SU-DHL-6 (cell line): ENCODE data around the gene KLK2.

ENCODE experiments used
- H2AFZ ChIP-seq: fragments of 200-600 bp; sonication (generic); 2 replicates; pipeline ENCODE4 v1.6.1; 2014; ENCODE audit warnings: low read depth, mild to moderate bottlenecking, moderate library complexity, mixed read lengths, antibody characterized with exemption, low read length; ENCODE audit not compliant: severe bottlenecking
- H3F3A ChIP-seq: fragments of 200-600 bp; shearing (Covaris generic); 2 replicates; pipeline ENCODE4 v1.6.0; 2016; ENCODE audit warnings: antibody characterized with exemption, mild to moderate bottlenecking; ENCODE audit not compliant: insufficient read depth
- H3K27ac ChIP-seq: fragments of 200-600 bp; sonication (generic); 2 replicates; pipeline ENCODE4 v1.5.1; 2016; ENCODE audit warnings: low read depth, mild to moderate bottlenecking, low read length, moderate library complexity, mixed read lengths
- H3K27me3 ChIP-seq: fragments of 200-600 bp; sonication (generic), shearing (Covaris generic); 2 replicates; pipeline ENCODE4 v1.6.0; 2014; ENCODE audit warnings: mild to moderate bottlenecking, low read length
- H3K36me3 ChIP-seq: fragments of 200-600 bp; sonication (generic); 2 replicates; pipeline ENCODE4 v1.6.1; 2014; ENCODE audit warnings: mild to moderate bottlenecking, low read length, mixed read lengths
- H3K4me2 ChIP-seq: fragments of 300-600, 200-600 bp; shearing (Covaris generic), sonication (generic); 2 replicates; pipeline ENCODE4 v1.6.0; 2014; ENCODE audit warnings: low read length, low read depth, mild to moderate bottlenecking; ENCODE audit not compliant: poor library complexity, severe bottlenecking
- H3K4me3 ChIP-seq: fragments of 200-600 bp; sonication (generic); 2 replicates; pipeline ENCODE4 v1.5.1; 2014; ENCODE audit warnings: antibody characterized with exemption, low read length, mild to moderate bottlenecking, mixed read lengths; ENCODE audit not compliant: insufficient read depth, poor library complexity, severe bottlenecking
- H3K79me2 ChIP-seq: fragments of 200-600 bp; sonication (generic); 2 replicates; pipeline ENCODE4 v1.6.1; 2014; ENCODE audit warnings: mild to moderate bottlenecking, low read length, moderate library complexity; ENCODE audit not compliant: insufficient read depth
- H3K9ac ChIP-seq: fragments of 200-600 bp; sonication (generic); 2 replicates; pipeline ENCODE4 v1.7.0; 2014; ENCODE audit warnings: mild to moderate bottlenecking, low read length
- H3K9me2 ChIP-seq: fragments of 200-600 bp; sonication (generic); replicated peaks from 2 replicates; pipeline ENCODE4 v1.6.1; 2014; ENCODE audit warnings: low read length; ENCODE audit not compliant: insufficient read depth
- H3K9me3 ChIP-seq: fragments of 200-600 bp; sonication (generic); 2 replicates; pipeline ENCODE4 v1.6.1; 2014; ENCODE audit warnings: low read length, mixed read lengths; ENCODE audit not compliant: insufficient read depth
- H4K20me1 ChIP-seq: fragments of 200-600 bp; sonication (generic); 2 replicates; pipeline ENCODE4 v1.6.1; 2014; ENCODE audit warnings: low read depth, mild to moderate bottlenecking, antibody characterized with exemption, low read length, moderate library complexity, mixed read lengths
- EZH2phosphoT487 ChIP-seq: fragments of 200-600 bp; sonication (generic), shearing (Covaris generic); conservative IDR thresholded peaks from 2 replicates; pipeline ENCODE4 v1.6.1; 2018; ENCODE audit warnings: mild to moderate bottlenecking, antibody characterized with exemption, low read length, moderate library complexity, mixed read lengths
- TF ChIP-seq, protein P1 (sequence below): fragments of 200-600 bp; sonication (generic); IDR thresholded peaks from one replicate; pipeline ENCODE4 v1.5.1; 2017; ENCODE audit warnings: antibody characterized with exemption, mild to moderate bottlenecking, low read length, moderate library complexity; ENCODE audit not compliant: insufficient read depth, poor library complexity, severe bottlenecking

KLK2 gene

GRCh38 chr19:50889638-50890037, 16.4 kb downstream of the KLK2 start:
- no peak overlapping the region for H3K9ac ChIP-seq
- H3K9me2 ChIP-seq: no peaks in the 10 kb centered on the region
- H3K4me3 ChIP-seq: no peak overlapping the region
- H3K4me2 ChIP-seq: no peak overlapping the region
- no peaks in the 10 kb centered on the region for H3K36me3 ChIP-seq
- H3K27me3 ChIP-seq: no peaks in the 10 kb centered on the region
- TF ChIP-seq EZH2phosphoT487: no peak
- TF ChIP-seq, protein P1, sequence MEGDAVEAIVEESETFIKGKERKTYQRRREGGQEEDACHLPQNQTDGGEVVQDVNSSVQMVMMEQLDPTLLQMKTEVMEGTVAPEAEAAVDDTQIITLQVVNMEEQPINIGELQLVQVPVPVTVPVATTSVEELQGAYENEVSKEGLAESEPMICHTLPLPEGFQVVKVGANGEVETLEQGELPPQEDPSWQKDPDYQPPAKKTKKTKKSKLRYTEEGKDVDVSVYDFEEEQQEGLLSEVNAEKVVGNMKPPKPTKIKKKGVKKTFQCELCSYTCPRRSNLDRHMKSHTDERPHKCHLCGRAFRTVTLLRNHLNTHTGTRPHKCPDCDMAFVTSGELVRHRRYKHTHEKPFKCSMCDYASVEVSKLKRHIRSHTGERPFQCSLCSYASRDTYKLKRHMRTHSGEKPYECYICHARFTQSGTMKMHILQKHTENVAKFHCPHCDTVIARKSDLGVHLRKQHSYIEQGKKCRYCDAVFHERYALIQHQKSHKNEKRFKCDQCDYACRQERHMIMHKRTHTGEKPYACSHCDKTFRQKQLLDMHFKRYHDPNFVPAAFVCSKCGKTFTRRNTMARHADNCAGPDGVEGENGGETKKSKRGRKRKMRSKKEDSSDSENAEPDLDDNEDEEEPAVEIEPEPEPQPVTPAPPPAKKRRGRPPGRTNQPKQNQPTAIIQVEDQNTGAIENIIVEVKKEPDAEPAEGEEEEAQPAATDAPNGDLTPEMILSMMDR: no peak
- no peaks in the 10 kb centered on the region for H3K79me2 ChIP-seq
- H4K20me1 ChIP-seq: no peaks in the 10 kb centered on the region
- no peaks in the 10 kb centered on the region for H3F3A ChIP-seq
- no peak overlapping the region for H2AFZ ChIP-seq
- H3K27ac ChIP-seq: no peak overlapping the region
- H3K9me3 ChIP-seq: no peaks in the 10 kb centered on the region

GRCh38 chr19:50890422-50891252, 17.4 kb downstream of the KLK2 start:
- no peak overlapping the region for H3K27ac ChIP-seq
- H3K4me3 ChIP-seq: no peak overlapping the region
- no peaks in the 10 kb centered on the region for H3K27me3 ChIP-seq
- TF ChIP-seq, protein P1: no peak
- no peak overlapping the region for H2AFZ ChIP-seq
- no peaks in the 10 kb centered on the region for H4K20me1 ChIP-seq
- H3K79me2 ChIP-seq: no peaks in the 10 kb centered on the region
- no peaks in the 10 kb centered on the region for H3K36me3 ChIP-seq
- H3K4me2 ChIP-seq: no peak overlapping the region
- no peaks in the 10 kb centered on the region for H3K9me2 ChIP-seq
- H3K9ac ChIP-seq: no peak overlapping the region
- H3F3A ChIP-seq: no peaks in the 10 kb centered on the region
- H3K9me3 ChIP-seq: no peaks in the 10 kb centered on the region

GRCh38 chr19:50891253-50891625, 18.0 kb downstream of the KLK2 start:
- Histone ChIP-seq H2AFZ (no peak overlapping the region), H3K4me3 (no peak overlapping the region), H4K20me1 (no peaks in the 10 kb centered on the region), H3K79me2 (no peaks in the 10 kb centered on the region), H3K27ac (no peak overlapping the region), H3K4me2 (no peak overlapping the region), H3K36me3 (no peaks in the 10 kb centered on the region), H3K9me3 (no peaks in the 10 kb centered on the region), H3F3A (no peaks in the 10 kb centered on the region), H3K9me2 (no peaks in the 10 kb centered on the region), H3K27me3 (no peaks in the 10 kb centered on the region), H3K9ac (no peak overlapping the region)
- TF ChIP-seq EZH2phosphoT487: no peak
- TF ChIP-seq, protein P1: no peak
